HEK293 (cell line): ENCODE data around the gene HARS2.

Source experiments
- YY1 ChIP-seq: fragments of 450-650 bp; formaldehyde crosslinking; IDR thresholded peaks from 2 replicates; pipeline ENCODE4 v1.5.1; 2018; ENCODE audit warnings: missing biosample characterization, missing genetic modification characterization
- ZNF239 ChIP-seq: fragments of 450-650 bp; formaldehyde crosslinking; IDR thresholded peaks from 2 replicates; pipeline ENCODE4 v1.5.1; 2016; ENCODE audit warnings: missing biosample characterization, missing genetic modification characterization
- ZNF292 ChIP-seq: fragments of 450-650 bp; formaldehyde crosslinking; IDR thresholded peaks from 2 replicates; pipeline ENCODE4 v1.5.1; 2016; ENCODE audit warnings: low read depth, missing biosample characterization, missing genetic modification characterization, borderline replicate concordance
- ZNF416 ChIP-seq: fragments of 450-650 bp; formaldehyde crosslinking; IDR thresholded peaks from 2 replicates; pipeline ENCODE4 v1.5.1; 2016; ENCODE audit warnings: missing biosample characterization, missing genetic modification characterization
- ZSCAN23 ChIP-seq: fragments of 450-650 bp; formaldehyde crosslinking; IDR thresholded peaks from 2 replicates; pipeline ENCODE4 v1.5.1; 2016; ENCODE audit warnings: missing biosample characterization, missing genetic modification characterization
- TF ChIP-seq, protein P1 (sequence below): fragments of 450-650 bp; formaldehyde crosslinking; IDR thresholded peaks from 2 replicates; pipeline ENCODE4 v1.5.1; 2016; ENCODE audit warnings: missing biosample characterization, missing genetic modification characterization
- TF ChIP-seq, protein P2 (sequence below): fragments of 450-650 bp; formaldehyde crosslinking; IDR thresholded peaks from 2 replicates; pipeline ENCODE4 v1.5.1; 2016; ENCODE audit warnings: missing biosample characterization, missing genetic modification characterization

DNA sequence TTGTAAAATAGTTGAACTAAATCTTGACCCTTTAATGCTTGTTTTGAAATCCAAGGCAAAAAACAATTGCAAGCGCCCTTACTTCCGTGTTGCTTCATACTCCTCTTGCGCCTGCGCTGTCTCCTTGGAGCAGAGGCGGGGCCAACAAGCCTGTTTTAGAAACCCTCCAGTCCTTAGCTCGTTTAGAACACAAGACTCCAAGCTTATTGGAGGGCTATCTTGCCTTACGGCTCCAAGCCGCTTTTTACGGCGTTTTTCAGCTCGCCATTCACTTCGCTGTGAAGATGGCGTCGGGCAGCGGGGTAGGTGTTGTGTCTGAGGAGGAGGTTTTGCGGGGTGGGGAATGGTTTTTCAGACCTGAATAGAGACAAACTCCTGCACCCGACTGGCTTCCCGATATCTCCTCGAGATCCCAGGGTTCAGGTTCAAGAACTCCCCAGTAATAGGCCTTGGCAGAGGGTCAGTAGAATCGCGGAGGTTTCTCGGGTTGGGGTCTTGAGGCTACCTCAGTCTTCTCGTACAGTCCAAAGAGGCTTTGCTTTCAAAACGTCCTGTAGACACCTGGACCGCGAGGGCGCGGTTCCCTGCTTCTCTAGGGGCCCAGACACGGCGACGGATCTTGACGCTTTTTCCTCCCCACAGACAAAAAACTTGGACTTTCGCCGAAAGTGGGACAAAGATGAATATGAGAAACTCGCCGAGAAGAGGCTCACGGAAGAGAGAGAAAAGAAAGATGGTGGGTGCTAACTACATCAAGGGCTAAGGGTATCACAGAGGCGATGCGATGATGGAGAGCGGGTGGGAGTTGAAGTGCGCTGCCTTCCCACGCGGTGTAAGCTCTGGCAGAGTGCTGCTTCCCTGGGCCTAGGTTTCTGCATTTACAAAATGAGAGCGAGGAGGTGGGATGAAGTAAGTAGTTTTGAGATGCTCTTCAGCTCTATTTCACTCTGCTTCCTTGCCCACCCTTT is 9.2 kb downstream of the HARS2 start, which contains the start of gene ZMAT2:
- TF ChIP-seq, protein P1, sequence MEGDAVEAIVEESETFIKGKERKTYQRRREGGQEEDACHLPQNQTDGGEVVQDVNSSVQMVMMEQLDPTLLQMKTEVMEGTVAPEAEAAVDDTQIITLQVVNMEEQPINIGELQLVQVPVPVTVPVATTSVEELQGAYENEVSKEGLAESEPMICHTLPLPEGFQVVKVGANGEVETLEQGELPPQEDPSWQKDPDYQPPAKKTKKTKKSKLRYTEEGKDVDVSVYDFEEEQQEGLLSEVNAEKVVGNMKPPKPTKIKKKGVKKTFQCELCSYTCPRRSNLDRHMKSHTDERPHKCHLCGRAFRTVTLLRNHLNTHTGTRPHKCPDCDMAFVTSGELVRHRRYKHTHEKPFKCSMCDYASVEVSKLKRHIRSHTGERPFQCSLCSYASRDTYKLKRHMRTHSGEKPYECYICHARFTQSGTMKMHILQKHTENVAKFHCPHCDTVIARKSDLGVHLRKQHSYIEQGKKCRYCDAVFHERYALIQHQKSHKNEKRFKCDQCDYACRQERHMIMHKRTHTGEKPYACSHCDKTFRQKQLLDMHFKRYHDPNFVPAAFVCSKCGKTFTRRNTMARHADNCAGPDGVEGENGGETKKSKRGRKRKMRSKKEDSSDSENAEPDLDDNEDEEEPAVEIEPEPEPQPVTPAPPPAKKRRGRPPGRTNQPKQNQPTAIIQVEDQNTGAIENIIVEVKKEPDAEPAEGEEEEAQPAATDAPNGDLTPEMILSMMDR (tag by site-specific recombination), result no peak
- TF ChIP-seq YY1 (tag by site-specific recombination) (peak; percentile 95), ZNF292 (no peak), ZSCAN23 (tag by site-specific recombination) (no peak), ZNF416 (no peak), ZNF239 (no peak)
- TF ChIP-seq, protein P2, sequence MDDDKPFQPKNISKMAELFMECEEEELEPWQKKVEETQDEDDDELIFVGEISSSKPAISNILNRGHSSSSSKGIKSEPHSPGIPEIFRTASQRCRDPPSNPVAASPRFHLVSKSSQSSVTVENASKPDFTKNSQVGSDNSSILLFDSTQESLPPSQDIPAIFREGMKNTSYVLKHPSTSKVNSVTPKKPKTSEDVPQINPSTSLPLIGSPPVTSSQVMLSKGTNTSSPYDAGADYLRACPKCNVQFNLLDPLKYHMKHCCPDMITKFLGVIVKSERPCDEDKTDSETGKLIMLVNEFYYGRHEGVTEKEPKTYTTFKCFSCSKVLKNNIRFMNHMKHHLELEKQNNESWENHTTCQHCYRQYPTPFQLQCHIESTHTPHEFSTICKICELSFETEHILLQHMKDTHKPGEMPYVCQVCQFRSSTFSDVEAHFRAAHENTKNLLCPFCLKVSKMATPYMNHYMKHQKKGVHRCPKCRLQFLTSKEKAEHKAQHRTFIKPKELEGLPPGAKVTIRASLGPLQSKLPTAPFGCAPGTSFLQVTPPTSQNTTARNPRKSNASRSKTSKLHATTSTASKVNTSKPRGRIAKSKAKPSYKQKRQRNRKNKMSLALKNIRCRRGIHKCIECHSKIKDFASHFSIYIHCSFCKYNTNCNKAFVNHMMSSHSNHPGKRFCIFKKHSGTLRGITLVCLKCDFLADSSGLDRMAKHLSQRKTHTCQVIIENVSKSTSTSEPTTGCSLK (tag by site-specific recombination), result no peak
